ENCODE measurements around the gene SUDS3.
A peak's percentile ranks its signal among the peaks of the same experiment; 100 is the strongest.
"Not testable (repeated sequence)": the region's sequence is repeated elsewhere in the genome, so short reads cannot be mapped to it uniquely, and the experiment has no call there.

The SUDS3 gene, protein sequence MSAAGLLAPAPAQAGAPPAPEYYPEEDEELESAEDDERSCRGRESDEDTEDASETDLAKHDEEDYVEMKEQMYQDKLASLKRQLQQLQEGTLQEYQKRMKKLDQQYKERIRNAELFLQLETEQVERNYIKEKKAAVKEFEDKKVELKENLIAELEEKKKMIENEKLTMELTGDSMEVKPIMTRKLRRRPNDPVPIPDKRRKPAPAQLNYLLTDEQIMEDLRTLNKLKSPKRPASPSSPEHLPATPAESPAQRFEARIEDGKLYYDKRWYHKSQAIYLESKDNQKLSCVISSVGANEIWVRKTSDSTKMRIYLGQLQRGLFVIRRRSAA

DNA sequence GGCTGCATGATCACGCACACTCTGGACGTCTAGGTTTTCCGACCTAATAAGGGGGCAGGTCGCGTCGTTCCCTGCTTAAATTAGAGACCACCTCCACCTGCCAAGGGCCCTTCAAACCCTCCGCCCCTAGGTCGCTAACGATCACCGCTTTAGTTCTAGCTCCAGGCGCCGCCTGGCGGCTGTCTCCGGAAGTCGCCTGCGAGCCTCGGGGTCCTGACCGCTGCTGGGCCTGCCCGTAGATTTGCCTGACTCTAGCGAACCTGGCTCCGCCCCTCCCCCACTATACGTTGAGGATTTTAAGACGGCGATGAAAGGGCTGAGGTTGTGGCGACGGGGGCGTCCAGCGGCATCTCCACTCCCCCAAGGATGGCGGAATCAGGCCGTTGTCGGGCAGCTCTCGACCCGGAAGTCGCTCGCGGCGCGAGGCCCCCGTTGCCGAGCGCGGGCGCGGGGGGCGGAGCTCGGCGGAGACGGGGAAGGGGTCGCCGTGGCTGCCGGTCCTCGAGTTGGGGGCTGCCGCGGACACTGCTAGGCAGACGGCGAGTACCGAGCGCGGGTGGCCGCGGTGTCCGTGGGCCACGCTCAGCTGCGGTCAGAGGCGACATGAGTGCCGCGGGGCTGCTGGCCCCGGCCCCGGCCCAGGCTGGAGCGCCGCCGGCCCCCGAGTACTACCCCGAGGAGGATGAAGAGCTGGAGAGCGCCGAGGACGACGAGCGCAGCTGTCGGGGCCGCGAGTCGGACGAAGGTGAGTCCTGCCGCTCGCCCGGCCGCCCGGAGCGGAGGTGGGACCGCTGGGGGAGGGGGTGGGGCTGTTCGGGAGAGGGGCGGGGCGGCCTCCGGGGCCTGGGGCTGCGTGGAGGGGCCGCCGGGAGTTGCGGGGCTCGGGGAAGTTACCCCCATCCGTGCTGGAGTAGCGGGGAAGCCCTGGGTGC, at the start of gene SUDS3:
Gene SUDS3, plus strand, starts transcription at position 467 of the 932 bp plus-strand sequence. Its CDS starts 137 bp downstream, at position 604.
- peak; percentile 72 for DNase-seq

DNA sequence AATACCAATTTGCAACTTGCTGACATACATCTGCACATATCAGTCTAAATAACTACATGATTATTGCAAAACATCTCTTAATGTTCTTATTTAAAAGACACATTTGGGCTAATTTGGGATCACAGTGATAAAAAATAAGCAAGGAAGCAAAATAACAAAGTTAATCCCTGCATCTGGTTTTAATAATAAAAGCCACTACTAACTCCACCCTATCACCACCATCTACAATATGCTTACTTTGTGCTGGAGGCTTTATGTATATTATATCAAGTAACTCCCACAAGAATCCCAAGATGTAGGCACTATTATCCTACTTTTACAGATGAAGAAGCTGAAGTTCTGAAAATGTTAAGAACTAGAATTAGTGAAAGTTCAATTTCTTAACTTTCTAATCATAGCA, 49.4 kb upstream of the SUDS3 start:
- peak; percentile 38 for DNase-seq

DNA sequence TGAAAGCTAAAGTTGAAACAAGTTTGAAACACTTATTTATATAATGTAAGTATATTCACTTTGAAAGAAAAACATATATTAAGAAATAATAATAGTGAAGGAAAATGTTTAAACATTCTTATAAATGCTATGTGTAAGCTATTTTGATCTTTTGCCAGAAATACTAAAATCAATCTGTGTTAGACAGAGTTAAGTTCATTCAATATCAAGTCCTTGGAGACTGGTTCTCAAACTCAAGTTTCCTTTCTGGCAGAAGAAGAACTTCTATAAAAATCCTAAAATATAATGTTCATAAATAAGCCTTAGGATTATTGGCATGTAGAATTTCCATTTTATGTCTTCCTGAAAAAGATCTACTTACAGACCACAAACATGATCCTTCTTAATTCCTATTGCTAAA, 49.0 kb upstream of the SUDS3 start:
- no peak for DNase-seq

DNA sequence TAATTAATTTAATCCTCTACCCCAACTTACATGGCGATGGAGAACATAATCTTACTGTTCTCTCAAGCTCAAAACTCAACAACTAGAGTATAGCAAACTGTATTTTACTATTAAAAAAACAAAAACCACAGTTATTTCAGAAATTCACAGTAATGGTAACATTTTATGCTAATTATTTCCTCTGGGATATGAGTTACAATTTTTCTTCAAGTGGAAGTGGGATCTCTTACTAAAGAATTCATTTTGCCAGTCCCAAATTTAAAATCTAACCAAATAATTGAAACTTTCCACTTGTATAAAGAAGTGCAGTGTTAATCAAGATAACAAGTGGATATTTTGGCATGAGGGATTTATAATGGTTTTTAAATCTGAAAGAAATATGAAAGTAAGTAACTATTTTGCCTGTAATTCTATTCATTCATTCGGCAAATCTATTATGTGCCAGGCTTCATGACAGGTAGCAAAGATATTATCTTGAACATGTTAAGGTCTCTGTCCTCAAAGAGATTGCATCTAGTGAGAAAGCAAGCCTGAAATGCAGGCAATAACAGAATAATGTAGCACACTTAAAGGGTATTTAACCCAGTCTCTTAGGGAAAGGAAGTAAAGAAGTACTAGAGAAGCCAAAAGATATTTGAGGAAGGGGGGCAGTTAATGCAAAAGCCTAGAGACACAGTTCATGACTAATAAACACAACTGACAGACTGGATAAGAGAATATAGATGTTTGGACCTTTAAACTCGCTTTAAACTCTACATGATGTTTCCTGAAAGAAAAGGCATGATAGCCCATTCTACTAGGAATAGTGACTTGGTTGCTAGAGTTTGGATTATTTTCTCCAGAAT, 47.6 kb upstream of the SUDS3 start:
- no peak for DNase-seq

DNA sequence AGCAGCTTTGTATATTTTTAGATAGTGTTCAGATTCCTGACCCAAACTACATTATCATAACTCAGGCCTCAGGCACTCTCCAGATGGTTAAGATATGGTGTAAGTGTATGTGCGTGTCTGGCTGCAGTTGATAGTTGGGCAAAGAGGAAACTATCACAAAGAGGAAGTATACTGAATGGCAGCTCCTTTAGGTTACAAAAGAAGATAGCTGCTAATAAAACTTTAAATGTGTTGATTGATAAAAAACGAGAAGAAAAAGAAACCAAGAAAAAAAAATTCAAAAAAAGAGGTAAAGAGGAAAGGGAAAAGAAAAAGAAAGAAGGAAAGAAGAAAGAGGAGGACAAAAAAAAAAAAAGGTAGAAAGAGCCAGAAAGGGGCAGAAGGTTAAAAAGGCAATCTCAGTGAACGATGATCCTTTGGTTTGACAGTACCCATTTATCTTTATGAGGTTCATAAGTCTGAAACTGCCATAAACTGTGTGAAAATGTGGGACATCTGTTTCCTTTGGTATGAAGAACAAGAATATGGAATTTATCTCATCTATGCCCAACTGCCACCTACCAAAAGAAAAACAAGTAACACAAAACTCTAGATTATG, 45.8 kb upstream of the SUDS3 start:
- peak; percentile 45 for DNase-seq

DNA sequence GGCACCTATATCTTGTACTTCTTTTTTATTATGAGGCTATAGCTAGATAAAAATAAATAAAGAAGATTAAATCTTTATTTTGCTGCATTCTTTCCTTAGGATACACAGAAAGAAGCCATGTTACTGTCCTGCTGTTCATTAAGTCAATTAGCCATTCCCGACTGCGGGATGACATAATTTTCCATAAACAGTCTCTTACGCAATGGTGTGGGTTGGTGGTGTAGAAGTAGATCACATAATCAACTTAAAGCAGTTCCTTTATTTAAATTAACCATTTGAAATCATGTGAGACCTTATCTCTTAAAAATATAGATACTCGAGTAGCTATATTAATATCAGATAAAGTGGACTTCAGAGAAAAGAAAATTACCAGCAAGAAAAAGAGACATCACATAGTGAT, 43.8 kb upstream of the SUDS3 start:
- no peak for DNase-seq

DNA sequence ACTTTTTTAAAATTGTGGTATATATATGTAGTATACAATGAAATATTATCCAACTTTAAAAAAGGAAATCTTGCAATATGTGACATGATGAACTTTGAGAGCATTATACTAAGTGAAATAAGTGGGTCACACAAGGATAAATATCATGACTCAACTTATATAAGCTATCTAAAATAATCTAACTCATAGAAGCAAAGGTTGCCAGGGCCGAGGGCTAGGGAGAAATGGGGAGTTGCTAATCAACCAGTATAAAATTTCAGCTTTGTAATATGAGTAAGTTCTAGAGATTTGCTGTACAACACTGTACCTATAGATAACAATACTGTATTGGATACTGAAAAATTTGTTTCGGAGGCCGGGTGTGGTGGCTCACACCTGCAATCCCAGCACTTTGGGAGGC, 42.1 kb upstream of the SUDS3 start:
- DNase-seq, result no peak

DNA sequence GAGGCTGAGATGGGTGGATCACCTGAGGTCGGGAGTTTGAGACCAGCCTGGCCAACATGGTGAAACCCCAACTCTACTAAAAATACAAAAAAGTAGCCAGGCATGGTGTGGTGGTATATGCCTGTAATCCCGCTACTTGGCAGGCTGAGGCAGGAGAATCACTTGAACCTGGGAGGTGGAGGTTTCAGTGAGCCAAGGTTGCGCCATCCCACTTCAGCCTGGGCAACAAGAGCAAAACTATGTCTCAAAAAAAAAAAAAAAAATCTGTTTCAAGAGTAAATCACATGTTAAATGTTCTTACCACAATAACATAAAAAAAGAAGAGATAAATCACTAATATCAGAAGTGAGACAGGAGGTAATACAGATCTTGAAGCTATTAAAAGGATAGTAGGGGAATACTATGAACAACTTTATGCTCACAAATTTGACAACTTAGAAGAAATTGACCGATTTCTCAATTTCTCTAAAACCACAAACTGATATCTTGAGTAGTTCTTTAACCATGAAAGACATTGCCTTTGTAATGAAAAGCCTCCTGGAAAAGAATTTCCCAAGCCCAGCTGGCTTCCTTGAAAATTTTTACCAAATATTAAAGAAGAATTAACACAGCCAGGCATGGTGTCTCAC, 41.3 kb upstream of the SUDS3 start:
- DNase-seq, result no peak

GRCh38 chr12:118336123-118336522, 40.2 kb upstream of the SUDS3 start:
- no peak for DNase-seq

GRCh38 chr12:118337194-118337838, 39.0 kb upstream of the SUDS3 start:
- no peak for DNase-seq

GRCh38 chr12:118342090-118342489, 34.3 kb upstream of the SUDS3 start:
- no peak for DNase-seq

DNA sequence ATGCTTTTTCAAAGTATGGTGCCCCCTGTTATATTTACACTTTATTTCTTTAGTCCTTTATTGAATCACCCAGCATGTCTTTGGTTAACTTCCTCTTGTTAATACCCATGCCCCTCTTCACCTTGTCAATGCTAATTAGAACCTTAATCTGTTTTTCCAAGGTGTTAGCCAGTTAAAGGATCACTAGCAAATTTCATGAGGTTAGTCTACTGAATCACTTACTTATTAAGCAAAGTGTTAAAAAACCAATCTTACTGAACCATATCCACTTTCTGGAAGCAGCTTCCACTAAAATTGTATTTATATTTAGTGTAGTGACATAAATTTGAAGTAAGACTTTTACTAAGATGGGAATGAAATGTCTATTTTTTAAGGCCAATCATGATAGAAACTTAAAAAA, 31.5 kb upstream of the SUDS3 start:
- no peak for DNase-seq

GRCh38 chr12:118345355-118345754, 31.0 kb upstream of the SUDS3 start:
- DNase-seq, result no peak

DNA sequence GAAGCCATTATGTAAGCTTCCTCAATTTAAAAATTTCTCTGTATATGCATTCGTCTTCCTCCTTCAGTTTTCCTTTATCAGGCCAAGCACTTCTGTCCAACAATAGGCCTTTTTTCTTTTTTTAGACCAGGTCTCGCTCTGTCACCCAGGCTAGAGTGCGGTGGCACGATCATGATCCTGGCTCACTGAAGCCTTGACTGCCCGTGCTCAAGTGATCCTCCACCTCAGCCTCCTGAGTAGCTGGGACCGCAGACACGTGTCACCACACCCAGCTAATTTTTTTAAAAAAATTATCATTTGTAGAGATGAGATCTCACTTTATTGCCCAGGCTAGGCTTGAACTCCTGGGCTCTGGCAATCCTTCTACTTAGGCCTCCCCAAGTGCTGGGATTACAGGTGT, 29.5 kb upstream of the SUDS3 start:
- DNase-seq, result no peak

GRCh38 chr12:118347916-118348315, 28.4 kb upstream of the SUDS3 start:
- DNase-seq, result no peak

- DNase-seq, result no peak
Measured at GRCh38 chr12:118350908-118351559, 25.3 kb upstream of the SUDS3 start.

DNA sequence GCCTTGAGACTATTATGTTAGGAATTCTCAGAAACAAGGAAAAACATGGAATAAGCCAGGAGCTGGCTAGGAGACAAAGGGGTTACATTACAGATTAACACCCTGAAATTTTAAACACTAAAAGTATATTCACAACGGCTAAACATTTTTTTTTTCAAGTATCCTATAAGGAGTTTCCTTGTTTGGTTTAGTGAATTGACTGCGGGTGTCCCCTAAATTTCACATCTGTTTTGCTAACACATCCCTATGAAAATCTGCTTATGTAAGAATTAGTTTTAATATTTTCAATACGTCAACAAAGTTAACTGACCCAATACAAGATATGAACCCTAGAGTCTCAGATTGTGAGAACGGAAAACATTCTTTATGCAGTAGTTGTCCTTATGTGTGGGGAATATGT, 22.6 kb upstream of the SUDS3 start:
- no peak for DNase-seq

DNA sequence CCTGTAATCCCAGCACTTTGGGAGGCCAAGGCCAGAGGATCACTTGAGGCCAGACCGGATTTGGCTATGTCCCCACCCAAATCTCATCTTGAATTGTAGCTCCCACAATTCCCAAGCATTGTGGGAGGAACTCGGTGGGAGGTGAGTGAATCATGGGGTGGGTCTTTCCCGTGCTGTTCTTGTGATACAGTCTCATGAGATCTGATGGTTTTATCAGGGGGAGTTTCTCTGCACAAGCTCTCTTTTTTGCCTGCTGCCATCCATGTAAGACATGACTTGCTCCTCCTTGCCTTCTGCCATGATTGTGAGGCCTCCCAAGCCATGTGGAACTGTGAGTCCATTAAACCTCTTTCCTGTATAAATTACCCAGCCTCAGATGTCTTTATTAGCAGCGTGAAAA, 21.9 kb upstream of the SUDS3 start:
- DNase-seq, result not testable (repeated sequence)

DNA sequence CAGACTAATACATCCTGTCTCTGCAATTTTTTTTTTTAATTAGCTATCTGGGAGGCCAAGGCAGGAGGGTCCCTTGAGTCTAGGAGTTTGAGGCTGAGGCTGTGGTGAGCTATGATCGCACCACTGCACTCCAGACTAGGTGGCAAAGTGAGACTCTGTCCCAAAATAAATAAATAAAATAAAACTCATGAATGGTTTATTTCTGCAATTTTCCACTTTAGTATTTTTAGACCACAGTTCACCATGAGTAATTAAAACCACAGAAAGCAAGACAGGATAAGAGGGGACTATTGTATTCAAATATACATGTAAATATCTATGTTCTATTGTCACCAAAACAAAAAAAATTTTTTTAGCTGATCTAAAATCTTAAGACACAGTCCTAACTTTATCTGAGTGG, 21.5 kb upstream of the SUDS3 start:
- no peak for DNase-seq

GRCh38 chr12:118355843-118356242, 20.5 kb upstream of the SUDS3 start:
- DNase-seq, result peak; percentile 58

GRCh38 chr12:118356809-118357256, 19.5 kb upstream of the SUDS3 start:
- DNase-seq, result peak; percentile 87
